Parathyroid adenoma (tissue), 2 donors: ENCODE results near the gene C11orf97.

Source experiments
- H2AFZ ChIP-seq: fragments of 300-600 bp; sonication (generic); one replicate; pipeline ENCODE4 v1.7.0; 2017; ENCODE audit warnings: antibody characterized with exemption, mild to moderate bottlenecking
- H3K27ac ChIP-seq: fragments of 300-600 bp; sonication (generic); one replicate; pipeline ENCODE4 v1.7.0; 2017
- H3K27me3 ChIP-seq: fragments of 300-600 bp; sonication (generic); one replicate; pipeline ENCODE4 v1.7.0; 2017; ENCODE audit warnings: low read length; ENCODE audit not compliant: control insufficient read depth, insufficient read depth
- H3K36me3 ChIP-seq: fragments of 300-600 bp; sonication (generic); one replicate; pipeline ENCODE4 v1.7.0; 2017; ENCODE audit warnings: low read length; ENCODE audit not compliant: control insufficient read depth, insufficient read depth
- H3K4me1 ChIP-seq: fragments of 300-600 bp; sonication (generic); one replicate; pipeline ENCODE4 v1.7.0; 2017; ENCODE audit warnings: control low read depth
- H3K4me2 ChIP-seq: fragments of 300-600 bp; sonication (generic); one replicate; pipeline ENCODE4 v1.7.0; 2017; ENCODE audit warnings: low read length
- H3K4me3 ChIP-seq: fragments of 300-600 bp; sonication (generic); one replicate; pipeline ENCODE4 v1.7.0; 2017; ENCODE audit warnings: low read depth, low read length
- H3K79me2 ChIP-seq: fragments of 300-600 bp; sonication (generic); one replicate; pipeline ENCODE4 v1.7.0; 2017; ENCODE audit warnings: control low read depth
- H3K9ac ChIP-seq: fragments of 300-600 bp; sonication (generic); one replicate; pipeline ENCODE4 v1.7.0; 2017; ENCODE audit warnings: mild to moderate bottlenecking
- H3K9me3 ChIP-seq: fragments of 300-600 bp; sonication (generic); one replicate; pipeline ENCODE4 v1.7.0; 2017; ENCODE audit warnings: low read length; ENCODE audit not compliant: control insufficient read depth
- CTCF ChIP-seq: fragments of 300-600 bp; sonication (generic); IDR thresholded peaks from one replicate; pipeline ENCODE4 v1.7.0; 2017; ENCODE audit warnings: antibody characterized with exemption, mild to moderate bottlenecking
- donor health status: primary hyperparathyroidism.

The C11orf97 gene

GRCh38 chr11:94545264-94546161 is 33.3 kb downstream of the C11orf97 start:
- H3K36me3 ChIP-seq = no peaks in the 10 kb centered on the region
- H3K9me3 ChIP-seq = no peaks in the 10 kb centered on the region
- H3K9ac ChIP-seq = no peak overlapping the region
- H3K4me1 ChIP-seq = no peaks in the 10 kb centered on the region
- H3K27ac ChIP-seq = no peak overlapping the region
- no peaks in the 10 kb centered on the region for H3K27me3 ChIP-seq
- peak overlapping the region; percentile 11 for H3K4me3 ChIP-seq
- H2AFZ ChIP-seq = no peak overlapping the region
- peak overlapping the region; percentile 70 for H3K4me2 ChIP-seq
- no peaks in the 10 kb centered on the region for H3K79me2 ChIP-seq
- no peak for TF ChIP-seq CTCF

- Histone ChIP-seq H3K36me3 (no peaks in the 10 kb centered on the region), H3K9me3 (no peaks in the 10 kb centered on the region), H3K4me2 (no peak overlapping the region), H2AFZ (no peak overlapping the region), H3K4me3 (no peak overlapping the region), H3K79me2 (no peaks in the 10 kb centered on the region), H3K27me3 (no peaks in the 10 kb centered on the region), H3K27ac (no peak overlapping the region), H3K9ac (no peak overlapping the region), H3K4me1 (no peaks in the 10 kb centered on the region)
- no peak for TF ChIP-seq CTCF
These were observed 33.9 kb downstream of the C11orf97 start for GRCh38 chr11:94546162-94546470.

- Histone ChIP-seq H3K9ac (no peak overlapping the region), H3K4me2 (no peak overlapping the region), H2AFZ (no peak overlapping the region), H3K36me3 (no peaks in the 10 kb centered on the region), H3K79me2 (no peaks in the 10 kb centered on the region), H3K4me1 (no peaks in the 10 kb centered on the region), H3K4me3 (no peak overlapping the region), H3K27ac (no peak overlapping the region), H3K27me3 (no peaks in the 10 kb centered on the region), H3K9me3 (no peaks in the 10 kb centered on the region)
- no peak for TF ChIP-seq CTCF
These were observed 34.6 kb downstream of the C11orf97 start for GRCh38 chr11:94546886-94547285.

- Histone ChIP-seq H3K9ac (no peak overlapping the region), H3K4me2 (no peak overlapping the region), H3K4me1 (no peaks in the 10 kb centered on the region), H3K27ac (no peak overlapping the region), H3K79me2 (no peaks in the 10 kb centered on the region), H3K9me3 (no peaks in the 10 kb centered on the region), H2AFZ (no peak overlapping the region), H3K36me3 (no peaks in the 10 kb centered on the region), H3K4me3 (no peak overlapping the region), H3K27me3 (no peaks in the 10 kb centered on the region)
- no peak for TF ChIP-seq CTCF
These were observed 36.9 kb downstream of the C11orf97 start for GRCh38 chr11:94549146-94549545.

GRCh38 chr11:94550513-94550912 is 38.3 kb downstream of the C11orf97 start:
- TF ChIP-seq CTCF = no peak
- no peak overlapping the region for H3K9ac ChIP-seq
- H3K4me3 ChIP-seq = no peak overlapping the region
- H3K9me3 ChIP-seq = no peaks in the 10 kb centered on the region
- H3K36me3 ChIP-seq = no peaks in the 10 kb centered on the region
- no peak overlapping the region for H3K4me2 ChIP-seq
- no peaks in the 10 kb centered on the region for H3K4me1 ChIP-seq
- no peak overlapping the region for H2AFZ ChIP-seq
- H3K27me3 ChIP-seq = no peaks in the 10 kb centered on the region
- no peaks in the 10 kb centered on the region for H3K79me2 ChIP-seq
- H3K27ac ChIP-seq = no peak overlapping the region
